GM11168 (cell line): Measurements from ENCODE around the gene NUAK2.

Source experiments
- in situ Hi-C: fragments of 300-500 bp; cut with MboI; formaldehyde crosslinking; loops from one replicate; pipeline ENCODE4 v1.12.0; 2022; ENCODE audit warnings: low sequenced_read_pairs; ENCODE audit not compliant: unreplicated experiment

Gene NUAK2

GRCh38 chr1:205348554-205349487 lies 27.3 kb upstream of the NUAK2 start:
- in situ Hi-C loops = no loop called here

GRCh38 chr1:205346956-205347574 lies 25.5 kb upstream of the NUAK2 start:
- in situ Hi-C loops = no loop called here

- in situ Hi-C loops = no loop called here
Observed at GRCh38 chr1:205345761-205346160, 24.2 kb upstream of the NUAK2 start.

GRCh38 chr1:205344066-205344928 lies 22.8 kb upstream of the NUAK2 start:
- in situ Hi-C loops = no loop called here

GRCh38 chr1:205343431-205344065 lies 22.0 kb upstream of the NUAK2 start:
- in situ Hi-C loops = no loop called here

GRCh38 chr1:205342986-205343385 lies 21.4 kb upstream of the NUAK2 start:
- in situ Hi-C loops = no loop called here

GRCh38 chr1:205340676-205341075 lies 19.1 kb upstream of the NUAK2 start:
- in situ Hi-C loops = no loop called here

- in situ Hi-C loops = no loop called here
Observed at GRCh38 chr1:205339717-205340116, 18.2 kb upstream of the NUAK2 start.

GRCh38 chr1:205339197-205339702 lies 17.7 kb upstream of the NUAK2 start:
- in situ Hi-C loops = no loop called here

- in situ Hi-C loops = no loop called here
Observed at GRCh38 chr1:205338011-205338410, 16.5 kb upstream of the NUAK2 start.

- in situ Hi-C loops = no loop called here
Observed at GRCh38 chr1:205337481-205337880, 15.9 kb upstream of the NUAK2 start.

GRCh38 chr1:205335692-205336091 lies 14.1 kb upstream of the NUAK2 start:
- in situ Hi-C loops = no loop called here

- in situ Hi-C loops = no loop called here
Observed at GRCh38 chr1:205332015-205332791, 10.7 kb upstream of the NUAK2 start.

GRCh38 chr1:205330150-205330549 lies 8.6 kb upstream of the NUAK2 start:
- in situ Hi-C loops = no loop called here

- in situ Hi-C loops = no loop called here
Observed at GRCh38 chr1:205329719-205330118, 8.2 kb upstream of the NUAK2 start.

- in situ Hi-C loops = no loop called here
Observed at GRCh38 chr1:205328476-205328875, 6.9 kb upstream of the NUAK2 start.

GRCh38 chr1:205326812-205327466 lies 5.4 kb upstream of the NUAK2 start:
- in situ Hi-C loops = no loop called here

GRCh38 chr1:205325334-205325884 lies 3.9 kb upstream of the NUAK2 start:
- in situ Hi-C loops = no loop called here
